ENCODE measurements around the gene SPTLC2. TPM values are rescaled to one million over a fixed set of nuclear protein-coding genes. Genes with fewer than 3 reads are reported as not detected.

The SPTLC2 gene
- total RNA-seq, 1 experiment from 2014 or later: 44.7 TPM

GRCh38 chr14:77511486-77512162, 104.8 kb downstream of the SPTLC2 start:
- TF ChIP-seq CBX3 (IDR thresholded peaks at IDR 0.05; ENCODE audit: low read depth) (no peak), JUND (IDR thresholded peaks at IDR 0.05) (no peak), SP1 (IDR thresholded peaks at IDR 0.05; ENCODE audit: low read depth) (no peak), MAX (IDR thresholded peaks at IDR 0.05) (no peak), SRF (IDR thresholded peaks at IDR 0.05; ENCODE audit: low read depth) (no peak), FOSL1 (IDR thresholded peaks at IDR 0.05; ENCODE audit: low read depth) (no peak), CTCF (IDR thresholded peaks at IDR 0.05 in 2 of 3, conservative IDR thresholded peaks at IDR 0.05 in 1 of 3; ENCODE audit: borderline replicate concordance in 1 of 3, insufficient read depth in 1 of 3, low read depth in 2 of 3, low read length in 2 of 3) (no peak), ZNF274 (IDR thresholded peaks at IDR 0.05; ENCODE audit: low read depth, low read length) (no peak), ELF1 (IDR thresholded peaks at IDR 0.05; ENCODE audit: borderline replicate concordance, low read depth) (no peak), POLR2A (IDR thresholded peaks at IDR 0.05; ENCODE audit: borderline replicate concordance, extremely low read depth, insufficient read depth, insufficient read length) (no peak), ZBTB33 (IDR thresholded peaks at IDR 0.05; ENCODE audit: extremely low read depth, insufficient replicate concordance, low read length) (no peak), REST (IDR thresholded peaks at IDR 0.05; ENCODE audit: low read depth) (no peak), RAD21 (IDR thresholded peaks at IDR 0.05; ENCODE audit: low read depth) (no peak), ATF3 (IDR thresholded peaks at IDR 0.05) (no peak), SIN3A (IDR thresholded peaks at IDR 0.05; ENCODE audit: low read depth) (no peak)
- Histone ChIP-seq H3K79me2 (ENCODE audit: insufficient read depth, low read length) (no peaks in the 10 kb centered on the region), H2AFZ (ENCODE audit: low read depth, low read length, poor library complexity, severe bottlenecking) (no peak overlapping the region), H3K36me3 (ENCODE audit: control insufficient read depth in 1 of 2, insufficient read depth in 2 of 2, low read length in 2 of 2) (peaks cover 5 to 11% of the 10 kb centered on the region in 2 experiments; a peak in 3 of 4 replicates), H3K9me3 (ENCODE audit: control insufficient read depth in 1 of 2, insufficient read depth in 1 of 2, low read depth in 1 of 2, low read length in 2 of 2) (no peaks in the 10 kb centered on the region), H3K4me3 (replicated peaks in 1 of 2; ENCODE audit: low read depth in 1 of 2, low read length in 2 of 2) (no peak overlapping the region), H3K27me3 (ENCODE audit: insufficient read depth, low read length) (no peaks in the 10 kb centered on the region), H3K4me1 (ENCODE audit: control insufficient read depth in 1 of 2, insufficient read depth in 2 of 2, low read length in 2 of 2) (no peaks in the 10 kb centered on the region), H3K4me2 (ENCODE audit: low read length) (no peak overlapping the region), H3K9ac (ENCODE audit: low read length) (no peak overlapping the region), H3K27ac (ENCODE audit: low read depth, low read length) (no peak overlapping the region), H3K9me2 (ENCODE audit: insufficient read depth) (no peaks in the 10 kb centered on the region), H4K20me1 (ENCODE audit: insufficient read depth) (no peaks in the 10 kb centered on the region)
- no peak for DNase-seq (ENCODE audit: low read depth, low spot score)
- ChIA-PET CTCF (no interaction called here), POLR2A (no interaction called here), RAD21 (ENCODE audit: low non-redundant PET in 1 of 2, low total read pairs in 2 of 2, uncharacterized antibody in 2 of 2, unreplicated experiment in 2 of 2) (no interaction called here)
- intact Hi-C loops (cut with micrococcal nuclease): no loop called here
- no TSS peak for BruUV-seq (replicated peaks)
- no peak for ATAC-seq
